PC-3 (cell line): ENCODE measurements around the gene SLC9A9.

Source experiments
- CTCF ChIP-seq: fragments of 300-600 bp; sonication (generic); conservative IDR thresholded peaks from 2 replicates; pipeline ENCODE4 v1.5.1; 2017; ENCODE audit warnings: antibody characterized with exemption, low read depth, mild to moderate bottlenecking, low read length
- EZH2 ChIP-seq: fragments of 300-600 bp; sonication (generic); IDR thresholded peaks from one replicate; pipeline ENCODE4 v1.6.1; 2017; ENCODE audit warnings: antibody characterized with exemption, mild to moderate bottlenecking, low read length; ENCODE audit not compliant: unreplicated experiment
- EZH2phosphoT487 ChIP-seq: fragments of 300-600 bp; sonication (generic); IDR thresholded peaks from 2 replicates; pipeline ENCODE4 v1.6.1; 2018; ENCODE audit warnings: mild to moderate bottlenecking, antibody characterized with exemption, low read length, borderline replicate concordance

GRCh38 chr3:143847787-143848631 lies at the start of gene SLC9A9:
- no peak for TF ChIP-seq EZH2phosphoT487
- no peak for TF ChIP-seq CTCF
- no peak for TF ChIP-seq EZH2
